Gastroesophageal sphincter (tissue), 2 donors: Measurements from ENCODE around the gene FRRS1.

Experiments
- EP300 ChIP-seq: sonication (generic); formaldehyde crosslinking; IDR thresholded peaks from one replicate; pipeline ENCODE4 v1.6.1; 2017; ENCODE audit warnings: antibody characterized with exemption, mild to moderate bottlenecking
- POLR2A ChIP-seq, 2 donors: fragments of 450-650 bp; IDR thresholded peaks; one replicate each; pipeline ENCODE4 v1.6.1; 2017; ENCODE audit warnings: antibody characterized with exemption in 2 of 2, mild to moderate bottlenecking in 2 of 2, moderate library complexity in 1 of 2

- TF ChIP-seq POLR2A (IDR thresholded peaks at IDR 0.05) = no peak
- TF ChIP-seq EP300 = no peak
Measured at GRCh38 chr1:99754697-99755096, 11.7 kb downstream of the FRRS1 start.
